Breast epithelium (tissue), 3 donors: ENCODE data around the gene RAB1A.

ENCODE experiments used
- CTCF ChIP-seq, 3 donors: fragments of 450-650 bp; IDR thresholded peaks; one replicate each; pipeline ENCODE4 v1.5.1; 2016 to 2017; ENCODE audit warnings: antibody characterized with exemption in 3 of 3, mild to moderate bottlenecking in 3 of 3, moderate library complexity in 3 of 3
- POLR2A ChIP-seq: fragments of 450-650 bp; IDR thresholded peaks from one replicate; pipeline ENCODE4 v1.6.1; 2016; ENCODE audit warnings: antibody characterized with exemption, mild to moderate bottlenecking, moderate library complexity
- POLR2AphosphoS5 ChIP-seq, 3 donors: sonication (generic); formaldehyde crosslinking; IDR thresholded peaks; one replicate each; pipeline ENCODE4 v1.6.1; 2017; ENCODE audit warnings: antibody characterized with exemption in 3 of 3

- TF ChIP-seq CTCF (IDR thresholded peaks at IDR 0.05) (no peak), POLR2AphosphoS5 (IDR thresholded peaks at IDR 0.05) (no peak), POLR2A (no peak)
Observed at GRCh38 chr2:65044097-65044735, 85.7 kb downstream of the RAB1A start.
